Measurements from ENCODE around the gene OR6Y1.

Gene OR6Y1

DNA sequence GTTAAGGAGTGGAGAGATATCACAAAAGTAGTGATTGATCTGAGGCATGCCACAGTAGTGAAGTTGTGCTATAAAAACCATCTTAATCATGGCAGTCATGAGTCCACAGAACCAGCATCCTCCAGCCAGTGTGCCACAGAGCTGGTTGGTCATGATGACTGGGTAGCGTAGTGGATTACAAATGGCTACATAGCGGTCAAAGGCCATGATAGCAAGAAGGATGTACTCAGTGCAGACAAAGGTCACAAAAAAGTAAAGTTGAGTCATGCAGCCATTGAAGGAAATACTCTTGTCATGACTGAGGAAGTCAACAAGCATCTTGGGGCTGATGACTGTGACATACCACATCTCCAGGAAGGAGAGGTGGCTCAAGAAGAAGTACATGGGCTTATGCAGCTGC lies 6.7 kb downstream of the OR6Y1 start:
- no peaks in the 10 kb centered on the region for H3K4me1 ChIP-seq (ENCODE audit: control insufficient read depth in 1 of 2, insufficient read depth in 2 of 2, low read length in 2 of 2)
- H3K9me3 ChIP-seq (ENCODE audit: control insufficient read depth in 1 of 2, low read length in 2 of 2): no peaks in the 10 kb centered on the region
- no peak overlapping the region for H3K4me3 ChIP-seq (ENCODE audit: low read depth in 1 of 2, low read length in 2 of 2)
- H3K36me3 ChIP-seq (ENCODE audit: control insufficient read depth in 1 of 2, insufficient read depth in 2 of 2, low read length in 2 of 2): no peaks in the 10 kb centered on the region
- no peaks in the 10 kb centered on the region for H3K27me3 ChIP-seq (ENCODE audit: low read depth, low read length)
- H3K27ac ChIP-seq (ENCODE audit: low read length): no peak overlapping the region

DNA sequence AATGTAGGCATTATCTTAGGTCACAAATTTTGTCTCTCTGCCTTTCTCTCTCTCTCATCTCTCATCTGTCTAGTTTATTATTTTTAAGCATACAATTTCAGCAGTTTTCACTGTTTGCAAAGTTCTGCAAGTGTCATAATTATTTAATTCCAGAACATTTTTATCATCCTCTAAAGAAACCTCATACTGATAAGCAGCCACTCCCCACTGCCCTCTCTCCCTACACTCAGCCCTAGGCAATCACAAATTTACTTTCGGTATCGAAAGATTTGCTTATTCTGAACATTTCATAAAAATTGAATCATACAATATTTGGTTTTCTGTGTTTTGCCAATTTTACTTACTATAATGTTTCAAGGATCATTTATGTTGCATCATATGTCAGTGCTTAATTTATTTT lies 16.6 kb downstream of the OR6Y1 start:
- no peak overlapping the region for H3K4me3 ChIP-seq (ENCODE audit: low read depth in 1 of 2, low read length in 2 of 2)

DNA sequence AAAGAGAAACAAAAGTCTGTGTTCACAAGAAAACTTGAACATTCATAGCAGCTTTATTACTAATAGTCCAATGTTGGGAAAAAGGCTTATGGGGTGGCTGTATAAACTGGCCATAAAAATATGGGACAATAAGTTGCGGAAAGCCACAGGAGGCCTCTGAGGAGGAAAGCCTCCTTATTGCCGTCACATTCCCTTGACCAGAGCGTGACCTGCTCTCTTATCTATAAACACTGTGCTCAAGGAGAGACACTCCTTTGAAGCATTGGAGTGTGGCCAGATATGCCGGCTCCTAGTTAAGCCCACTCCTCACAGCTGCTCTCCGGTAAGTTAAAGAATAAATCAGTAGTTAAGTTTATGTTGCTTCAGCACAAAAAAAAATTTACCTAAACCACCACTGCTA lies 19.7 kb downstream of the OR6Y1 start:
- Histone ChIP-seq H3K9me3 (ENCODE audit: control insufficient read depth in 1 of 2, low read length in 2 of 2) (no peaks in the 10 kb centered on the region), H3K36me3 (ENCODE audit: control insufficient read depth in 1 of 2, insufficient read depth in 2 of 2, low read length in 2 of 2) (no peaks in the 10 kb centered on the region), H3K27ac (ENCODE audit: low read length) (no peak overlapping the region), H3K4me3 (ENCODE audit: low read depth in 1 of 2, low read length in 2 of 2) (no peak overlapping the region), H3K4me1 (ENCODE audit: control insufficient read depth in 1 of 2, insufficient read depth in 2 of 2, low read length in 2 of 2) (no peaks in the 10 kb centered on the region), H3K27me3 (ENCODE audit: low read depth, low read length) (no peaks in the 10 kb centered on the region)

More for the DNA sequence above, 16.6 kb downstream of the OR6Y1 start:
- no peaks in the 10 kb centered on the region for H3K36me3 ChIP-seq (ENCODE audit: control insufficient read depth in 1 of 2, insufficient read depth in 2 of 2, low read length in 2 of 2)
- no peaks in the 10 kb centered on the region for H3K4me1 ChIP-seq (ENCODE audit: control insufficient read depth in 1 of 2, insufficient read depth in 2 of 2, low read length in 2 of 2)
- no peak overlapping the region for H3K27ac ChIP-seq (ENCODE audit: low read length)
- H3K27me3 ChIP-seq (ENCODE audit: low read depth, low read length): no peaks in the 10 kb centered on the region
- no peaks in the 10 kb centered on the region for H3K9me3 ChIP-seq (ENCODE audit: control insufficient read depth in 1 of 2, low read length in 2 of 2)

DNA sequence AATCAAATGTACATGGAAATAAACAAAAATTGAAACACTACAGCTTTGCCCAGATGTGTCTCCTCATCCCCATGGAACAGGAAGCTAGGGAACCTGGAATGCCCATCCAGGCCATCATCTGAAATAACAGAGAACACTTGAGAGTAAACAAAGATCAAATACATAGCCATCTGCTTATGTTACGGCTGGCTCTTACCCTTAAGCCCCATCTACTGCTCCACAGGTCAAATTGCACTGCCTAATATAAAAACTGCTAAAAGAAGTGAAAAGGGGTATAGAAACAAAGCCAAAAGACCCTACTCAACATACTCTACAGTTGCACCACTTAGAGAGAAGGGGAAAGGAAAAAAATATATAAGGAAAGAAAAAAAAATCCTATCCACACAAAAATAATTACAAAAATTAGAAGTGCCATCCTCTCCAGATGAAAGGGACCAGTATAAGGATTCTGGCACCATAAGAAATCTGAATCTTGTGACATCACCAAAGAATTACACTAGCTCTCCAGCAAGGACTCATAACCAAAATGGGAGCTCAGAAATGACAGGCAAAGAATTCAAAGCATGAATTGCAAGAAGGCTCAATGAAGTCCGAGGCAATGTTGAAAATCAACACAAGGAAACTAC lies 26.9 kb downstream of the OR6Y1 start:
- no peaks in the 10 kb centered on the region for H3K9me3 ChIP-seq (ENCODE audit: control insufficient read depth in 1 of 2, low read length in 2 of 2)
- H3K4me3 ChIP-seq (ENCODE audit: low read depth in 1 of 2, low read length in 2 of 2): no peak overlapping the region
- H3K27me3 ChIP-seq (ENCODE audit: low read depth, low read length): no peaks in the 10 kb centered on the region
- no peak overlapping the region for H3K27ac ChIP-seq (ENCODE audit: low read length)
- no peaks in the 10 kb centered on the region for H3K4me1 ChIP-seq (ENCODE audit: control insufficient read depth in 1 of 2, insufficient read depth in 2 of 2, low read length in 2 of 2)
- H3K36me3 ChIP-seq (ENCODE audit: control insufficient read depth in 1 of 2, insufficient read depth in 2 of 2, low read length in 2 of 2): no peaks in the 10 kb centered on the region

DNA sequence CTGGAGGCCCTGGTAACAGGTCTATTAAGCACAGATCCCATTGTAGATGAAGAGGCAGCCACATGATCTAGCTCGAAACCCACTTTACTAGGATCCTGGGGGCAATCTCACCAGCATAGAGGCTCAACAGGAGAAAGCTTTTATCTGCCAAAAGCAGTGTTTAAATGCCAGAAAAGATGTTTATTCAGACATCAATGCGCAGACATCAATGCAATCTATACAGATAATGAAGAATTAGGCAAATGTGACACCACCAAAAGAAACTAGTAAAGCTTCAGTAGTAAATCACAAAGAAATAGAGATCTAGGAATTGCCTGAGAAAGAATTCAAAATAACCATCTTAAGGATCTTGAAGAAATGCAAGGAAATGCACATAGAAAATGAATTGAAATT lies 32.5 kb downstream of the OR6Y1 start:
- peaks cover 0 to 3% of the 10 kb centered on the region in 2 donors for H3K9me3 ChIP-seq (ENCODE audit: control insufficient read depth in 1 of 2, low read length in 2 of 2)
- no peaks in the 10 kb centered on the region for H3K36me3 ChIP-seq (ENCODE audit: control insufficient read depth in 1 of 2, insufficient read depth in 2 of 2, low read length in 2 of 2)
- H3K4me1 ChIP-seq (ENCODE audit: control insufficient read depth in 1 of 2, insufficient read depth in 2 of 2, low read length in 2 of 2): no peaks in the 10 kb centered on the region
- H3K4me3 ChIP-seq (ENCODE audit: low read depth in 1 of 2, low read length in 2 of 2): no peak overlapping the region
- no peaks in the 10 kb centered on the region for H3K27me3 ChIP-seq (ENCODE audit: low read depth, low read length)
- H3K27ac ChIP-seq (ENCODE audit: low read length): no peak overlapping the region

DNA sequence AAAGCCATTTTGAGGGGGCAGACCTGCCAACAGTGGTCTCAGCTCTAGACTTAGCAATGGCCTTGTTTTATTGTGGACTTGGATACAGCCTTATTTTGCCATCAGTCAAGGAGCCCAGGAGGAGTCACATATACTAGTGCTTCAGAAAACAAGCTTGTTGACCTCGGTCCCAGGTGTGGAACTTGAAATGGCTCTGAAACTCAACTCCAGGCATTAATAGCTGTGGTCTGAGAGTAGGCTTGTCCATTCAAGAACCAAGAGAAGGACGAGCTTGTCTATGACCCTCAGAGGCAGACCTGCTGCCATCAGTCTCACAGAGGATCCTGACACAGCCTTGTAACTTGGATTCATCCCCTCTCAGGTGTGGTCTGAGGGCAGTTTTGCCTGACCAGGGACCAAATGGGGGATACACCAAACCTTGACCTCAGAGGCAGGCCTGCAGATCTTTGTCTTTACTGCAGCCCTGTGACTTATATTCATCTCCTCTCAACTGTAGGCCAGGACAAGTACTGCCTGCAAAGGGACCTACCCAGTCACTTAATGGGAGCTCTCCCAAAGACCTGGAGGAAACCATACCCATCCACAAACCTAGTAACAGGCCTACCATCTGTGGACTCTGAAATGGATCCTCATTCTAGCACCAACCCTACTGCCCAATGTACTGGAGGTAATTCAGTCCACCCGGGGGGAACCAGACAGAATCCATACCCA lies 33.1 kb downstream of the OR6Y1 start:
- Histone ChIP-seq H3K27ac (ENCODE audit: low read length) (no peak overlapping the region), H3K36me3 (ENCODE audit: control insufficient read depth in 1 of 2, insufficient read depth in 2 of 2, low read length in 2 of 2) (no peaks in the 10 kb centered on the region), H3K9me3 (ENCODE audit: control insufficient read depth in 1 of 2, low read length in 2 of 2) (peaks cover 0 to 3% of the 10 kb centered on the region in 2 donors), H3K4me3 (ENCODE audit: low read depth in 1 of 2, low read length in 2 of 2) (no peak overlapping the region), H3K27me3 (ENCODE audit: low read depth, low read length) (no peaks in the 10 kb centered on the region), H3K4me1 (ENCODE audit: control insufficient read depth in 1 of 2, insufficient read depth in 2 of 2, low read length in 2 of 2) (no peaks in the 10 kb centered on the region)

DNA sequence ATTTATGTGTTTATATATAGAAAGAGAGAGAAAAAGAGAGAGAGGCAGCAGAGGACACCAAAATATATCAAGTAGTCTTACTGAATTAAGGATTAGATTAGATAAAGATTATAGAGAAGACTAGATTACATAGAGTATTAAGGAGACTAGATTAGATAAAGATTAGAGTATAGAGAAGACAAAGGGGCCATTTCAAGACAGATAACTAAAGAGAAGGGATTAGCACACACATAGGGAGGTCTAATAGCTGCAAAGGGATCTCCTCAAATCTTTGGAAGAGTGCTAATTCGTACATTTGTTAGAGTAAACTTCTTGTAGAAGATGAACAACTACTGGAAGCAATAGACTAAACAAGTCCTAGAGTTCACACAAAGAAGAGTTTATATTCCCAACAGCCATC lies 34.2 kb downstream of the OR6Y1 start:
- Histone ChIP-seq H3K9me3 (ENCODE audit: control insufficient read depth in 1 of 2, low read length in 2 of 2) (peaks cover 0 to 3% of the 10 kb centered on the region in 2 donors), H3K27me3 (ENCODE audit: low read depth, low read length) (no peaks in the 10 kb centered on the region), H3K4me3 (ENCODE audit: low read depth in 1 of 2, low read length in 2 of 2) (no peak overlapping the region), H3K27ac (ENCODE audit: low read length) (no peak overlapping the region), H3K4me1 (ENCODE audit: control insufficient read depth in 1 of 2, insufficient read depth in 2 of 2, low read length in 2 of 2) (no peaks in the 10 kb centered on the region), H3K36me3 (ENCODE audit: control insufficient read depth in 1 of 2, insufficient read depth in 2 of 2, low read length in 2 of 2) (no peaks in the 10 kb centered on the region)

DNA sequence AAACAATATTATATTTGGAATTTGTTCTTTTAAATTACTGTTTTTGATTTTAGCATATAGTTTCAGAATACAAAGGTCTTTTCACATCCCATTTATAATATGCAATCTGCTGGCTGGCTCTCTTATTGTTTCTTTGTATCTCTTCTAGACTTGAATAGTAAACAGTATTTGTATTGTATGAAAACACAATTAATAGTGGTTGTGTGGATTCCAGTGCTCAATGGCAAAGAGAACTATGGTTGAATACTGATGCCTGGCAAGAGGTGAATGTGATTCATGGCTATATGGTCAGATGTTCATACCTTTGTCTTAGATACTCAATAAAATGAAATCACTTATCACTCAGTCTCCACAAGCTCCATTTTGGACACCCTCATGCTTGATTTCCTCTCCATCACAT lies 37.2 kb downstream of the OR6Y1 start:
- Histone ChIP-seq H3K36me3 (ENCODE audit: control insufficient read depth in 1 of 2, insufficient read depth in 2 of 2, low read length in 2 of 2) (no peaks in the 10 kb centered on the region), H3K27ac (ENCODE audit: low read length) (no peak overlapping the region), H3K9me3 (ENCODE audit: control insufficient read depth in 1 of 2, low read length in 2 of 2) (peaks cover 0 to 3% of the 10 kb centered on the region in 2 donors), H3K4me3 (ENCODE audit: low read depth in 1 of 2, low read length in 2 of 2) (no peak overlapping the region), H3K4me1 (ENCODE audit: control insufficient read depth in 1 of 2, insufficient read depth in 2 of 2, low read length in 2 of 2) (no peaks in the 10 kb centered on the region), H3K27me3 (ENCODE audit: low read depth, low read length) (no peaks in the 10 kb centered on the region)

DNA sequence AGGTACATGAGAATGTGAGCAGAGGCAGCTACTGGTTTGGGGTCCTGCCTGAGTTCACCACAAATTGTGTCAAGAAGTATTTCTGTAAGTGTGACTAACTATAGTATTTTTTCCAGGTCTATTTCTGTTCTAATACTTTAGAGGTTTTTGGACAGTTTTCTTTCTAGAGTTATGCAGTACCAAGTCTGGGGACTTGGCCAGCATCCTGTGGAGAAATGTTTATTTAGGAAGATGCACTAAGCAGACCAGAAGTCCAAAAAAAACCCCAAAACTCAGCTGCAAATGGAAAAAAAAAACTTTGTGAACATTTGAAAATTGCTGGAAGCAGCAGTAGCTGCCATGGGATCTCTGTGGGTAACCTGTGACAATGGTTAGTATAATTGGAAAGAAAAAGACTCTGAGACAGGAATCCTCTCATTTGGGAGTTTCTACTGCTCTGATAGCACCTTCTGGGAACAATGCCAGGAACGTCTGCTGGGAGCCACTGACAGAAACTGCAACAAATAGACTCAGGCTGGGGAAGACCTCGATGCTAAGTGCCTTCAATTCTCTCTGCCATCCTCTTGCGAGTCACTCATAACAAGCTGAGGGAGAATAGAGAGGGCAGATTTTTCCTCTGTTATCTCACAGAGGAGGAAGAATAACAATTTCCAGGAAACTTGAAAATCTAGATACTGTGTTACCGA lies 44.6 kb downstream of the OR6Y1 start:
- Histone ChIP-seq H3K9me3 (ENCODE audit: control insufficient read depth in 1 of 2, low read length in 2 of 2) (no peaks in the 10 kb centered on the region), H3K4me1 (ENCODE audit: control insufficient read depth in 1 of 2, insufficient read depth in 2 of 2, low read length in 2 of 2) (no peaks in the 10 kb centered on the region), H3K36me3 (ENCODE audit: control insufficient read depth in 1 of 2, insufficient read depth in 2 of 2, low read length in 2 of 2) (no peaks in the 10 kb centered on the region), H3K27ac (ENCODE audit: low read length) (no peak overlapping the region), H3K27me3 (ENCODE audit: low read depth, low read length) (no peaks in the 10 kb centered on the region), H3K4me3 (ENCODE audit: low read depth in 1 of 2, low read length in 2 of 2) (no peak overlapping the region)

DNA sequence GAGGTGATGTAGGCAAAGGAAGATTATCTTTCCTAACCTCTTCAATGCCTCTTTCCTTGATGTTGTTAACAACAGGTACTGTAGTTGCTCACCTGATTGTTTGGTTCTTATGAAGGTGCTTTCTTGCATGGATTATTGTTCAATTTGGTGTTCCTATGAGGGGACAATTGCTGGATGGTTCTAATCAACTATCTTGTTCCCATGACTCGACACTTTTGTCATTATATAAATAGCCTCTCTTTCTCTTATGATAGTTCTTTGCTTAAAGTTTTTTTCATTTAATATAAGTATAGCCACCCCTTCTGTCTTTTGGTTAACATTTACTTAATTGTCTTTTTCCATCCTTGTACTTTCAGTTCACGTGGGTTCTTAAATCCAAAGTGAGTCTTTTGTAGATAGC lies 46.7 kb downstream of the OR6Y1 start:
- Histone ChIP-seq H3K27ac (ENCODE audit: low read length) (no peak overlapping the region), H3K27me3 (ENCODE audit: low read depth, low read length) (no peaks in the 10 kb centered on the region), H3K9me3 (ENCODE audit: control insufficient read depth in 1 of 2, low read length in 2 of 2) (no peaks in the 10 kb centered on the region), H3K4me1 (ENCODE audit: control insufficient read depth in 1 of 2, insufficient read depth in 2 of 2, low read length in 2 of 2) (no peaks in the 10 kb centered on the region), H3K36me3 (ENCODE audit: control insufficient read depth in 1 of 2, insufficient read depth in 2 of 2, low read length in 2 of 2) (no peaks in the 10 kb centered on the region), H3K4me3 (ENCODE audit: low read depth in 1 of 2, low read length in 2 of 2) (no peak overlapping the region)

DNA sequence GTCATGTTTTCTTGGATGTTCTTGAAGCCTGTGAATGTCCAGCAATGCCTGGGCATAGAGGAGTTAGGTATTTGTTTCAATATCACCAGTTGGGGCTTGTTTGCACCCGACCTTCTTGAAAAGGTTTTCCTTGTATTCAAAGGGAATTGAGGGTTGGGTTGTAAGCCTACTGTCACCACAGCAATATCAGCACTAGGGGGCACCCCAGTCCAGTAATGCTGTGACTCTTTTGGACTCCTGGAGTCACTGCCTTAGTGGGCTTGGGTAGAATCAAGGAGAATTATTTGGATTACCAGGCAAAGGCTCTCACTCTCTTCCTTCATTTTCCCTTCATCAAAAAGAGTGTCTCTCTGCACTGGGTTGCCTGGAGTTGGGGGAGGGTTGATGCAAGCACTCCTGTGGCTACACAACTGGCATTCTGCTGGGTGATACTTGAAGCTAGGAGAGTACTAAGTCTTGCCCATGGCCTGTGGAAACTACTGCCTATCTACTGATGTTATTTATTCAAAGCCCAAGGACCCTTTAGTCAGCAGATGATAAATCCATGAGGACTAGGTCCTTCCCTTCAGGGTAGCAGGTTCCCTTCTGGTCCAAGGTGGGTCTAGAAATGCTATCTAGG lies 47.7 kb downstream of the OR6Y1 start:
- Histone ChIP-seq H3K4me1 (ENCODE audit: control insufficient read depth in 1 of 2, insufficient read depth in 2 of 2, low read length in 2 of 2) (no peaks in the 10 kb centered on the region), H3K9me3 (ENCODE audit: control insufficient read depth in 1 of 2, low read length in 2 of 2) (peaks cover 0 to 3% of the 10 kb centered on the region in 2 donors), H3K36me3 (ENCODE audit: control insufficient read depth in 1 of 2, insufficient read depth in 2 of 2, low read length in 2 of 2) (no peaks in the 10 kb centered on the region), H3K27me3 (ENCODE audit: low read depth, low read length) (no peaks in the 10 kb centered on the region), H3K27ac (ENCODE audit: low read length) (no peak overlapping the region), H3K4me3 (ENCODE audit: low read depth in 1 of 2, low read length in 2 of 2) (no peak overlapping the region)

Measured in muscle layer of duodenum (tissue), 2 donors.